Panc1 (cell line): ENCODE measurements around the gene LRRC45.
A peak's percentile ranks its signal among the peaks of the same experiment; 100 is the strongest.

Source experiments
- CTCF ChIP-seq: fragments of 450-650 bp; IDR thresholded peaks from 2 replicates; pipeline ENCODE4 v1.5.1; 2017; ENCODE audit warnings: mild to moderate bottlenecking
- POLR2AphosphoS5 ChIP-seq: IDR thresholded peaks from 2 replicates; pipeline ENCODE4 v1.6.1; 2012; ENCODE audit warnings: mild to moderate bottlenecking, low read depth, low read length, moderate library complexity
- REST ChIP-seq, 2 experiments: IDR thresholded peaks; 2 replicates each; pipeline ENCODE4 v1.6.1; 2011 to 2012; ENCODE audit warnings: low read depth in 2 of 2, control low read depth in 1 of 2, low read length in 1 of 2, mild to moderate bottlenecking in 1 of 2, moderate library complexity in 1 of 2; ENCODE audit not compliant: insufficient read depth in 1 of 2

GRCh38 chr17:81977211-81977808, 45.8 kb upstream of the LRRC45 start, which contains the start of gene ASPSCR1:
- TF ChIP-seq CTCF, result no peak
- peak; percentile 92; the same call in 1 of the 2 replicates for TF ChIP-seq POLR2AphosphoS5
- 0 out of 4 replicates have a peak, but pooled peaks of 1 of the 2 experiments have one; percentile 29 for TF ChIP-seq REST (IDR thresholded peaks at IDR 0.05; ENCODE audit: insufficient read depth in 1 of 2, low read depth in 2 of 2, low read length in 1 of 2)
